HepG2 (cell line): ENCODE results near the gene PPP2R5D. TPM values are rescaled to one million over a fixed set of nuclear protein-coding genes. Genes with fewer than 3 reads are reported as not detected.

Experiments
- polyA plus RNA-seq, 8 experiments: library from polyadenylated mRNA; depleted of rRNA in 3 of 8; stranded (reverse) in 7 of 8; unstranded in 1 of 8; fragments of >200 nt; fragmentation: Illumina TruSeq in 4 of 8; extraction: Trizol in 4 of 8; gene quantifications; 2 replicates each; pipeline versions ENCODE4 v1.2.1 to v1.2.3, GENCODE V29; 2011 to 2016; ENCODE audit warnings: low read depth in 4 of 8, missing spikeins in 1 of 8, mixed read lengths in 1 of 8; ENCODE audit not compliant: insufficient read depth in 1 of 8
- total RNA-seq, 5 experiments: library from RNA; depleted of rRNA; stranded (reverse); fragments of >200 nt; fragmentation: Illumina TruSeq; extraction: Trizol; gene quantifications; 2 replicates each; pipeline ENCODE4 v1.2.3, GENCODE V29; 2016; ENCODE audit warnings: low read depth in 1 of 5

The PPP2R5D gene
- total and polyA plus RNA-seq, 2 of the 13 experiments (the other 11 are each of a cell fraction or from before 2014, with no cell fraction given) = 53.7 to 60.4 TPM

Other genes starting within 250 kb of the PPP2R5D start
- gene TBCC, start 238.5 kb upstream of the PPP2R5D start, total RNA-seq (2016; rRNA removed; fragmentation: Illumina TruSeq; extraction: Trizol) = 36.1 and 43.2 TPM in 2 replicates
- 14.8 and 18.0 TPM in 2 replicates for gene TBCC, start 238.5 kb upstream of the PPP2R5D start, polyA plus RNA-seq (2011; rRNA removed)
- gene BICRAL, start 202.5 kb upstream of the PPP2R5D start, total RNA-seq (2016; rRNA removed; fragmentation: Illumina TruSeq; extraction: Trizol) = 5.0 and 6.8 TPM in 2 replicates
- 11.1 and 13.5 TPM in 2 replicates for gene BICRAL, start 202.5 kb upstream of the PPP2R5D start, polyA plus RNA-seq (2011; rRNA removed)
- gene RPL7L1, start 105.0 kb upstream of the PPP2R5D start, total RNA-seq (2016; rRNA removed; fragmentation: Illumina TruSeq; extraction: Trizol) = 179 and 228 TPM in 2 replicates
- gene RPL7L1, start 105.0 kb upstream of the PPP2R5D start, polyA plus RNA-seq (2011; rRNA removed) = 51.6 and 52.0 TPM in 2 replicates
- gene PTCRA, start 68.5 kb upstream of the PPP2R5D start, total RNA-seq (2016; rRNA removed; fragmentation: Illumina TruSeq; extraction: Trizol) = not detected in 2 replicates
- gene PTCRA, start 68.5 kb upstream of the PPP2R5D start, polyA plus RNA-seq (2011; rRNA removed) = not detected in 2 replicates
- 31.4 and 60.2 TPM in 2 replicates for gene CNPY3, start 55.1 kb upstream of the PPP2R5D start, total RNA-seq (2016; rRNA removed; fragmentation: Illumina TruSeq; extraction: Trizol)
- gene CNPY3, start 55.1 kb upstream of the PPP2R5D start, polyA plus RNA-seq (2011; rRNA removed) = 38.3 and 42.3 TPM in 2 replicates
- gene GNMT, start 23.8 kb upstream of the PPP2R5D start, total RNA-seq (2016; rRNA removed; fragmentation: Illumina TruSeq; extraction: Trizol) = 7.0 and 7.3 TPM in 2 replicates
- 2.8 and 3.8 TPM in 2 replicates for gene GNMT, start 23.8 kb upstream of the PPP2R5D start, polyA plus RNA-seq (2011; rRNA removed)
- 3.6 and 5.1 TPM in 2 replicates for gene PEX6, start 5.4 kb upstream of the PPP2R5D start, total RNA-seq (2016; rRNA removed; fragmentation: Illumina TruSeq; extraction: Trizol)
- gene PEX6, start 5.4 kb upstream of the PPP2R5D start, polyA plus RNA-seq (2011; rRNA removed) = 6.7 and 8.5 TPM in 2 replicates
- gene MEA1, start 29.4 kb downstream of the PPP2R5D start, total RNA-seq (2016; rRNA removed; fragmentation: Illumina TruSeq; extraction: Trizol) = 86.2 and 110 TPM in 2 replicates
- gene MEA1, start 29.4 kb downstream of the PPP2R5D start, polyA plus RNA-seq (2011; rRNA removed) = 75.6 and 76.6 TPM in 2 replicates
- gene KLHDC3, start 29.7 kb downstream of the PPP2R5D start, total RNA-seq (2016; rRNA removed; fragmentation: Illumina TruSeq; extraction: Trizol) = 91.5 and 92.5 TPM in 2 replicates
- gene KLHDC3, start 29.7 kb downstream of the PPP2R5D start, polyA plus RNA-seq (2011; rRNA removed) = 78.3 and 98.4 TPM in 2 replicates
- 144 and 184 TPM in 2 replicates for gene RRP36, start 37.1 kb downstream of the PPP2R5D start, total RNA-seq (2016; rRNA removed; fragmentation: Illumina TruSeq; extraction: Trizol)
- gene RRP36, start 37.1 kb downstream of the PPP2R5D start, polyA plus RNA-seq (2011; rRNA removed) = 29.5 and 31.1 TPM in 2 replicates
- 30.7 and 32.0 TPM in 2 replicates for gene CUL7, start 69.3 kb downstream of the PPP2R5D start, total RNA-seq (2016; rRNA removed; fragmentation: Illumina TruSeq; extraction: Trizol)
- gene CUL7, start 69.3 kb downstream of the PPP2R5D start, polyA plus RNA-seq (2011; rRNA removed) = 60.7 and 79.4 TPM in 2 replicates
- gene MRPL2, start 74.9 kb downstream of the PPP2R5D start, total RNA-seq (2016; rRNA removed; fragmentation: Illumina TruSeq; extraction: Trizol) = 56.1 and 56.8 TPM in 2 replicates
- gene MRPL2, start 74.9 kb downstream of the PPP2R5D start, polyA plus RNA-seq (2011; rRNA removed) = 65.6 and 69.9 TPM in 2 replicates
- gene KLC4, start 75.1 kb downstream of the PPP2R5D start, total RNA-seq (2016; rRNA removed; fragmentation: Illumina TruSeq; extraction: Trizol) = 45.4 and 45.8 TPM in 2 replicates
- gene KLC4, start 75.1 kb downstream of the PPP2R5D start, polyA plus RNA-seq (2011; rRNA removed) = 70.4 and 89.4 TPM in 2 replicates
- 48.5 and 99.8 TPM in 2 replicates for gene PTK7, start 91.7 kb downstream of the PPP2R5D start, total RNA-seq (2016; rRNA removed; fragmentation: Illumina TruSeq; extraction: Trizol)
- 98.5 and 116 TPM in 2 replicates for gene PTK7, start 91.7 kb downstream of the PPP2R5D start, polyA plus RNA-seq (2011; rRNA removed)
- gene SRF, start 186.7 kb downstream of the PPP2R5D start, total RNA-seq (2016; rRNA removed; fragmentation: Illumina TruSeq; extraction: Trizol) = 21.0 and 25.5 TPM in 2 replicates
- 44.1 and 45.7 TPM in 2 replicates for gene SRF, start 186.7 kb downstream of the PPP2R5D start, polyA plus RNA-seq (2011; rRNA removed)
- gene CUL9, start 197.6 kb downstream of the PPP2R5D start, total RNA-seq (2016; rRNA removed; fragmentation: Illumina TruSeq; extraction: Trizol) = 10.5 and 11.4 TPM in 2 replicates
- 13.7 and 15.3 TPM in 2 replicates for gene CUL9, start 197.6 kb downstream of the PPP2R5D start, polyA plus RNA-seq (2011; rRNA removed)
- gene DNPH1, start 244.9 kb downstream of the PPP2R5D start, total RNA-seq (2016; rRNA removed; fragmentation: Illumina TruSeq; extraction: Trizol) = 75.0 and 75.1 TPM in 2 replicates
- 56.5 and 65.8 TPM in 2 replicates for gene DNPH1, start 244.9 kb downstream of the PPP2R5D start, polyA plus RNA-seq (2011; rRNA removed)